ENCODE results near the gene C19orf25. TPM values are rescaled to one million over a fixed set of nuclear protein-coding genes. Genes with fewer than 3 reads are reported as not detected.
A peak's percentile ranks its signal among the peaks of the same experiment; 100 is the strongest.

C19orf25 gene
- polyA plus RNA-seq, 1 of the 3 experiments (the other 2 are of a cell fraction): 25.3 TPM

DNA sequence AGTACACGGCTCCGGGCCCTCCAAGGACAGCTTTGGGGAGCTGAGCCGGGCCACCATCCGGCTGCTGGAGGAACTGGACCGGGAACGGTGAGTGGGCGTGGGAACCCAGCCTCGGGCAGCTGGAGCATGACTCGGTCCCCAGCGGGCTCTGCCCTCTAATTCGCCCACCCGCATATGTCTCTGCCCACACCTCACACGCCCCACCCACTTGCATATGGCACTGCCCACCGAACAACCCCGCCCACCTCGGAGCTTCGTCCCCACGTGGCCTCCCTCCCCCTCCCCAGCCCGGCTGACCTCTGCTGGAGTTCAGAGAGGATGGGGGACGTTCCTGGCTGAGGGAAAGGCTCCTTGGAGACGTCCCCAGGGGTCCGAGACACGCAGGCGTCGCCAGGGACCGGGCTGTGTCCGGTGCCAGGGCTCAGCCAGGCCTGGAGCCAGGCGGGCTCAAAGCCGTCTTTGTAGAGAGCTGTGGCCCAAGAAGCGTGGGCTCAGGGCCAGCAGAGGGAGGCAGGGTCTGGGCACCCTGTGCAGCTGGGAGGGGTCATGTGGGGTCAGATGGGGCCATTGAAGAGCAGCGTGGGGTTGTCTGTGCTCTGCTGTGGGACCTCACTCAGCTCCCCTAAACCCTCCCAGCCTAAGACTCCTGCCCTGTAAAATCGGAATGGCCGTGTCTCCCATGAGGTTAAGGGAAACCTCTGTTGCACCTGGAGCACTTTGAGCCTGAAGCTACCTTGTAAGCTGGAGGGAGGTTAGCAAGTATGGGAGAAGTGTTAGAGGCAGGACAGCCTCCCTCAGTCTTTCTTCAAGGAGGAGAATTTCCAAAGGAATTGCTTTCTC, 25.3 kb downstream of the C19orf25 start:
- no peak overlapping the region for H3K9ac ChIP-seq
- peaks cover 15% of the 10 kb centered on the region for H3F3A ChIP-seq (replicated peaks; ENCODE audit: insufficient read depth)
- no peak overlapping the region for H2AFZ ChIP-seq (ENCODE audit: low read depth)
- no peaks in the 10 kb centered on the region for H3K79me2 ChIP-seq (ENCODE audit: insufficient read depth)
- no peaks in the 10 kb centered on the region for H3K27me3 ChIP-seq (ENCODE audit: insufficient read depth)
- peaks cover 18% of the 10 kb centered on the region; the same call in 1 of the 2 replicates for H4K20me1 ChIP-seq (ENCODE audit: insufficient read depth)
- H3K9me3 ChIP-seq: no peaks in the 10 kb centered on the region
- DNase-seq: peak; percentile 75
- no peak overlapping the region for H3K4me3 ChIP-seq (ENCODE audit: low read depth in 2 of 2, low read length in 1 of 2)
- TF ChIP-seq, protein P1, sequence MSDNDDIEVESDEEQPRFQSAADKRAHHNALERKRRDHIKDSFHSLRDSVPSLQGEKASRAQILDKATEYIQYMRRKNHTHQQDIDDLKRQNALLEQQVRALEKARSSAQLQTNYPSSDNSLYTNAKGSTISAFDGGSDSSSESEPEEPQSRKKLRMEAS (IDR thresholded peaks at IDR 0.05; ENCODE audit: low read depth): no peak
- TF ChIP-seq TCF12 (IDR thresholded peaks at IDR 0.05) (no peak), RFX5 (IDR thresholded peaks at IDR 0.05; ENCODE audit: low read length) (no peak), EZH2phosphoT487 (IDR thresholded peaks at IDR 0.05; ENCODE audit: borderline replicate concordance, low read depth) (no peak), TAF1 (IDR thresholded peaks at IDR 0.05; ENCODE audit: borderline replicate concordance, low read depth, low read length) (no peak), YY1 (IDR thresholded peaks at IDR 0.05; ENCODE audit: low read depth) (no peak), EP300 (IDR thresholded peaks at IDR 0.05; ENCODE audit: borderline replicate concordance in 1 of 2, low read depth in 1 of 2, low read length in 1 of 2) (no peak), NRF1 (IDR thresholded peaks at IDR 0.05; ENCODE audit: low read depth, low read length) (no peak), ELF1 (IDR thresholded peaks at IDR 0.05) (no peak)
- TF ChIP-seq, protein P2, sequence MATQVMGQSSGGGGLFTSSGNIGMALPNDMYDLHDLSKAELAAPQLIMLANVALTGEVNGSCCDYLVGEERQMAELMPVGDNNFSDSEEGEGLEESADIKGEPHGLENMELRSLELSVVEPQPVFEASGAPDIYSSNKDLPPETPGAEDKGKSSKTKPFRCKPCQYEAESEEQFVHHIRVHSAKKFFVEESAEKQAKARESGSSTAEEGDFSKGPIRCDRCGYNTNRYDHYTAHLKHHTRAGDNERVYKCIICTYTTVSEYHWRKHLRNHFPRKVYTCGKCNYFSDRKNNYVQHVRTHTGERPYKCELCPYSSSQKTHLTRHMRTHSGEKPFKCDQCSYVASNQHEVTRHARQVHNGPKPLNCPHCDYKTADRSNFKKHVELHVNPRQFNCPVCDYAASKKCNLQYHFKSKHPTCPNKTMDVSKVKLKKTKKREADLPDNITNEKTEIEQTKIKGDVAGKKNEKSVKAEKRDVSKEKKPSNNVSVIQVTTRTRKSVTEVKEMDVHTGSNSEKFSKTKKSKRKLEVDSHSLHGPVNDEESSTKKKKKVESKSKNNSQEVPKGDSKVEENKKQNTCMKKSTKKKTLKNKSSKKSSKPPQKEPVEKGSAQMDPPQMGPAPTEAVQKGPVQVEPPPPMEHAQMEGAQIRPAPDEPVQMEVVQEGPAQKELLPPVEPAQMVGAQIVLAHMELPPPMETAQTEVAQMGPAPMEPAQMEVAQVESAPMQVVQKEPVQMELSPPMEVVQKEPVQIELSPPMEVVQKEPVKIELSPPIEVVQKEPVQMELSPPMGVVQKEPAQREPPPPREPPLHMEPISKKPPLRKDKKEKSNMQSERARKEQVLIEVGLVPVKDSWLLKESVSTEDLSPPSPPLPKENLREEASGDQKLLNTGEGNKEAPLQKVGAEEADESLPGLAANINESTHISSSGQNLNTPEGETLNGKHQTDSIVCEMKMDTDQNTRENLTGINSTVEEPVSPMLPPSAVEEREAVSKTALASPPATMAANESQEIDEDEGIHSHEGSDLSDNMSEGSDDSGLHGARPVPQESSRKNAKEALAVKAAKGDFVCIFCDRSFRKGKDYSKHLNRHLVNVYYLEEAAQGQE (IDR thresholded peaks at IDR 0.05; ENCODE audit: low read depth, low read length): no peak
- TF ChIP-seq, protein P3, sequence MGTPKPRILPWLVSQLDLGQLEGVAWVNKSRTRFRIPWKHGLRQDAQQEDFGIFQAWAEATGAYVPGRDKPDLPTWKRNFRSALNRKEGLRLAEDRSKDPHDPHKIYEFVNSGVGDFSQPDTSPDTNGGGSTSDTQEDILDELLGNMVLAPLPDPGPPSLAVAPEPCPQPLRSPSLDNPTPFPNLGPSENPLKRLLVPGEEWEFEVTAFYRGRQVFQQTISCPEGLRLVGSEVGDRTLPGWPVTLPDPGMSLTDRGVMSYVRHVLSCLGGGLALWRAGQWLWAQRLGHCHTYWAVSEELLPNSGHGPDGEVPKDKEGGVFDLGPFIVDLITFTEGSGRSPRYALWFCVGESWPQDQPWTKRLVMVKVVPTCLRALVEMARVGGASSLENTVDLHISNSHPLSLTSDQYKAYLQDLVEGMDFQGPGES (IDR thresholded peaks at IDR 0.05; ENCODE audit: low read depth, low read length): no peak
- TF ChIP-seq, protein P4, sequence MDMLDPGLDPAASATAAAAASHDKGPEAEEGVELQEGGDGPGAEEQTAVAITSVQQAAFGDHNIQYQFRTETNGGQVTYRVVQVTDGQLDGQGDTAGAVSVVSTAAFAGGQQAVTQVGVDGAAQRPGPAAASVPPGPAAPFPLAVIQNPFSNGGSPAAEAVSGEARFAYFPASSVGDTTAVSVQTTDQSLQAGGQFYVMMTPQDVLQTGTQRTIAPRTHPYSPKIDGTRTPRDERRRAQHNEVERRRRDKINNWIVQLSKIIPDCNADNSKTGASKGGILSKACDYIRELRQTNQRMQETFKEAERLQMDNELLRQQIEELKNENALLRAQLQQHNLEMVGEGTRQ (IDR thresholded peaks at IDR 0.05; ENCODE audit: borderline replicate concordance, low read depth, low read length): no peak
- H3K27ac ChIP-seq (ENCODE audit: low read depth in 2 of 2, low read length in 1 of 2): no peak overlapping the region; a peak in 1 of 4 replicates
- 75% methylated on average over 26 of the region's 33 CpGs for WGBS (ENCODE audit: low lambda C conversion rate)
- peaks cover 0 to 35% of the 10 kb centered on the region in 2 experiments; a peak in 1 of 4 replicates for H3K4me1 ChIP-seq (ENCODE audit: control insufficient read depth in 1 of 2, insufficient read depth in 2 of 2, low read depth in 1 of 2, low read length in 1 of 2)
- no peak overlapping the region for H3K4me2 ChIP-seq
- ChIA-PET POLR2A (interaction anchor here (0.7 to 2.7 kb wide), 4 partner anchors 9 to 184 kb away, joined by 3 to 10 read pairs (median 4); partner anchors contain the start of gene CIRBP), CTCF (interaction anchor here (0.7 to 3.5 kb wide), 4 partner anchors 9 to 49 kb away, joined by 3 to 16 read pairs (median 4); no protein-coding TSS in a partner anchor)
- no peaks in the 10 kb centered on the region for H3K36me3 ChIP-seq (replicated peaks in 1 of 2; ENCODE audit: control insufficient read depth in 1 of 2, insufficient read depth in 2 of 2, low read length in 1 of 2)
- H3K9me2 ChIP-seq: no peaks in the 10 kb centered on the region

All from SK-N-SH (cell line).